NCI-H2029 (cell line): ENCODE measurements around the gene USP37.

ENCODE experiments used
- DNase-seq: peaks from one replicate; lab custom pipeline; 2025; lab: John Stamatoyannopoulos, UW

Gene USP37

GRCh38 chr2:218401890-218402289 is 166.3 kb downstream of the USP37 start:
- DNase-seq = no peak

GRCh38 chr2:218400930-218401881 is 166.9 kb downstream of the USP37 start:
- DNase-seq = no peak
